Amygdala (tissue), 56 donors: ENCODE results near the gene PLCD4.
A peak's percentile ranks its signal among the peaks of the same experiment; 100 is the strongest.

Source experiments
- DNase-seq, 56 donors: peaks; one replicate each; lab custom pipeline; 2025; lab: John Stamatoyannopoulos, UW

PLCD4 gene

DNA sequence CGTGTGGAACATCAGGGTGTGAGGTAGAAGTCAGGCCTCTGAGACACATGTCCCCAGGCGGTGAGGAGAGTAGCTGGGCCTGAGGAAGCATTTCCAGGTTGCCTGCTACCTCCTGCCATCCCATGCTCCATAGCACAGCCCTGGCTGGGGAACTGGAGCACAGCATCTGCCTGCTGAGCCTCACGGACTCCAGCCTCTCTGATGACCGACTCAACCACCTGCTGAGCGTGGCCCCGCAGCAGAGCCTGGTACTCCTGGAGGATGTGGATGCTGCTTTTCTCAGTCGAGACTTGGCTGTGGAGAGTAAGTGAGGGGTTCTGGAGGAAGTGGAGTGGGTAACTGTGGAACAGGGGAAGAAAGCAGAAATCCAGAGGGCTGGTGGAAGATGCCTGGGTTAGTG is 54.7 kb downstream of the PLCD4 start:
- DNase-seq = no peak

DNA sequence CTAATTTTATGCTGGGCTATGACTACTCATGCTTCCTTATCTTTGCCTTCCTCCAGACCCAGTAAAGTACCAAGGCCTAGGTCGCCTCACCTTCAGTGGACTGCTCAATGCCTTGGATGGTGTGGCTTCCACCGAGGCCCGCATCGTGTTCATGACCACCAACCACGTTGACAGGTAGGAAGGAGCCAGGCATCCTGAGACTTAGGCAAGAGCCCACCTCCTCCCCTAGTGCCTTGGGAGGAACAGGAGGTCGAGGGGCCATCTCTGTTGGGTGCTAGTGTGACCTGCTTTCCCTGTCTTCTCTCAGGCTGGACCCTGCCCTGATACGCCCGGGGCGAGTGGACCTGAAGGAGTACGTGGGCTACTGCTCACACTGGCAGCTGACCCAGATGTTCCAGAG is 55.1 kb downstream of the PLCD4 start:
- no peak for DNase-seq

DNA sequence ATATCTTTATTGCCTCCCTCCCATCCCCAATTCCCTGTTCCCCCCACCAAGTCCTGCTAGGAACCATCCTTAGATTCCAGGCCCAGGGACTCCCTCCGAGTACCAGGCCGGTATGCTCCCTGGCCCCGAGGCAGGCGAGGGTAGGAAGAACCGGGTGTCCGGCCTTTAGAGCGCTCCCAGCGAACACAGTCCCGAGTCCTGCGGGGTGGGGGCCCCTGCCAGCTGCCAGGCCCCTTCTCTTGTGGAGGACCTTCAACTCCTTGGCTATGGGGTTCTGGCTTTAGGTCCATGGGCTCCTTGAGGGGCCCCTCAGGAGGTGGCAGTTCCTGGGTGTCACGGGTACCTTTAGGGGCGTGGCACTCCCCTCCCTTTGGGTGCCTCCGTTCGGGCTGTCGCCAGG is 56.2 kb downstream of the PLCD4 start:
- DNase-seq = no peak

DNA sequence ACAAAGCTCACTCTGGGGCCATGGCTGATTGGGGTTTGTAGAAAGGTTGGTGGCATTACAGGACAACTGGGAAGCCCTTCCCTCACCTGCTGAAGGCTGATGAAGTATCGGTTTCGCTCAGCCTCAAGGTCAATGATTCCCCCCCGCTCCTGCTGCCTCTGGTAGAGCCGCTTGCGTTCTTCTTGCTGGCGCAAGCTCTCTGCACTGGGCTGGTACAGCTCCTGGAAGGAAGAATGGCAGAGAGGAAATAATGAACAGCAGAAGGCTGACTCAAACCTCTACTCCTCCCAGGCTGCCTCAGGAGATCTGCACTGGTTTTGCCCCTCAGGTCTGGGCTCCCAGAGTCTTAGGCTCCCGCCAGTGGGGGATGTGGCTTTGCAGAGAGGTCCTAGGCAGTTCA is 57.0 kb downstream of the PLCD4 start:
- no peak for DNase-seq

DNA sequence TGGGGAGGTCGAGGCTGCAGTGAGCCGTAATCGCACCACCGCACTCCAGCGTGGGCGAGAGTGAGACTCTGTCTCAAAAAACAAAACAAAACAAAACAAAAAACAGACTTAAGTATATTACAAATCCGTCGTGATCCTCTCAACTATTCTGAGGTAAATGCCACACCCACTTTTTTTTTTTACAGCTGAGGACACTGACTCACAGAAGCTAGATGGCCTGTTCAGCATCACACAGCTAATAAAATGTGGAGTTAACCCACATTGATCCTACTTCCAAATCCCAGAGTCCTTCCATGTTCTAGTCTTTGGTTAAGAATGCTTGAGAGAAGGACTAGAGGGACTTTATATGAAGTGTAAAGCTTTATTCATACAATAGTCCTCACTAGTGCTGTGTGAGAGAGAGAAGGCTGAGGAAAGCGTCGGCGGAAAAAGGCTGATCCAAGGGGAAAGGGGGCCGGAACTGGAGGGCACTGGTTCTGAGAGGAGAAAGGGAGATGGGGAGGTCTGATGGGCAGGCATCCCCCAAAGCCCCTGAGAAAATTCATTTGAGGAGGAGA is 63.5 kb downstream of the PLCD4 start:
- no peak for DNase-seq

DNA sequence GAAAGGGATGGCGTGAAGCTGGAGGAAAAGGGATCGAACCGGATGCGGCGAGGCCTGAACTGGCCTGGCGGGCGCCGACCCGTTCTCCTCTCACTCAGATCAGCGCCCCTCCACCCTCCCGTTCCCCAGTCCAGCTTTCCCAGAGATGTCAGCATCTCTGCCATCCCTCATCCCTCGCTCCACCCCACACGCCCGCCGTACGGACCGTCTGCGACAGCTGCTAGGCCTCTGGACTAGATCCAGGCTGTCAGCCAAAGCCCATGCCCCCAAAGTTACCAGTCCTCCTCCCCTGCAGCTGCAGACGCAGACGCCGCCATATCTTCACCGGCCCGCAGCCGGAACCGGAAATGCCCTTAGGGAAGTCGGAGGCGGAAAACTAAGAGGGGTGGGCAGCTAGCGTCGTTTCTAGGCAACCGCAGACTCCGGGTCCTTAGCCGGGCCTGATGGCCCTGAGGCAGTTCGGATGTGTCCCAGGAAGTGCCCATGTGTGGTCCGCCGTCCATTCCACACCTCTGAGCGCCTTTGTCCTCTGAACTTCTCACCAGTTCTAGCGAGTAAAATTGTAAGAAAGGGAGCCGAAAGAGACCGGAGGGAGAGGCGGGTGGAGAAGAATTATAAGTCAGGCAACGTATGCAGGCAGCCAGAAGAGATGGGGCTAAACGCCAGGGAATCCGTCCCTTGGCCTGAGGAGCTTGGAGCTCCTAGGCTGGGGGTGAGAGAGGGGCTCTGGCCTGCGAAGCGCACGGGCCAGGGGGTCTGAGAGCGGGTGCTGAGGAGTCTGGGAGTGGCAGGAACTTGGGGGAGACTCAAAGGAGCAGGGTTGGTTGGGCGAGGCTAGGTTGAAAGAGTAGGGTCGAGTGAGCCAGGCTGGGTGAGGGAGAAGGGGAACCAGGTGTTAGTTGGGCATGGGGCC is 64.2 kb downstream of the PLCD4 start, which contains the start of the genes RNF25 and STK36:
Gene RNF25 (minus strand): TSS at position 349 of the 913 bp plus-strand sequence. CDS start 32 bp downstream, at position 317.
Gene STK36 (plus strand): TSS at position 433 of the 913 bp plus-strand sequence. CDS start 744 bp downstream, outside the sequence.
- DNase-seq = peak; percentile 31 to 91 (median 80)

DNA sequence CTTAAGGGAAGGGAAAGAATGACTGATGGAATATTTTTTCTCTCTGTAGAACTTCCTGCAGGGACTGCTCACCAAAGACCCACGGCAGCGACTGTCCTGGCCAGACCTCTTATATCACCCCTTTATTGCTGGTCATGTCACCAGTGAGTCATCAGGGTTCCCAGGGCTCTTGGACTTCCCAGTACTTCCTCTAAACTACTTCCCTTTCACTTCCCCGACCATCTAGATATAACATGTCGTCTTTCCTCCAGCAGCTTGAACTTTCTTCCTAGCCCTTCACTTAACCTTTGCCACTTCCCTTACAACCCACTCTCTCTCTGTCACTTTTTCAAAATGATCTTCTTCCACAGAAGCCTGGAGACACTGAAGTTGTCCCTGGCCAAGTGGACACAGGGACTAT is 71.4 kb downstream of the PLCD4 start:
- DNase-seq = no peak

DNA sequence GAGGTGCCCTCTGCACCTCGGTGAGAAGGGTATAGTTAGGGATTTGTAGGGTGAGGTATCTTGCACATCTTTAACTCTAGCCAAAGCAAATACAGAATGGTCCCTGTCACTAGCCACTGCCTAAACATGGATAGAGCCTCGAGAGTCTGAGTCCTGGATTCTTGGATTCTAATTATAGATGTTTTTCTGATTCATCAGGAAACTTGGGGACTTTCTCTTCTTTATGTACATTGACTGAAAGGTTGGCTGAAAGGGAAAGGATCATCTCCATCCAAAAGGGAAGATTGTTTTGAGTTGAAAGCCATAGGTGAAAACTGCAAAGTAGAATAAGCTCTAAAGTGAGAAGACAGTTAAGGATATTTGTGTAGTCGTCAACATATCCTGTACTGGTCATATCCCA is 72.4 kb downstream of the PLCD4 start:
- DNase-seq = no peak
